ENCODE measurements around the gene EDRF1.
A peak's percentile ranks its signal among the peaks of the same experiment; 100 is the strongest.

The EDRF1 gene

DNA sequence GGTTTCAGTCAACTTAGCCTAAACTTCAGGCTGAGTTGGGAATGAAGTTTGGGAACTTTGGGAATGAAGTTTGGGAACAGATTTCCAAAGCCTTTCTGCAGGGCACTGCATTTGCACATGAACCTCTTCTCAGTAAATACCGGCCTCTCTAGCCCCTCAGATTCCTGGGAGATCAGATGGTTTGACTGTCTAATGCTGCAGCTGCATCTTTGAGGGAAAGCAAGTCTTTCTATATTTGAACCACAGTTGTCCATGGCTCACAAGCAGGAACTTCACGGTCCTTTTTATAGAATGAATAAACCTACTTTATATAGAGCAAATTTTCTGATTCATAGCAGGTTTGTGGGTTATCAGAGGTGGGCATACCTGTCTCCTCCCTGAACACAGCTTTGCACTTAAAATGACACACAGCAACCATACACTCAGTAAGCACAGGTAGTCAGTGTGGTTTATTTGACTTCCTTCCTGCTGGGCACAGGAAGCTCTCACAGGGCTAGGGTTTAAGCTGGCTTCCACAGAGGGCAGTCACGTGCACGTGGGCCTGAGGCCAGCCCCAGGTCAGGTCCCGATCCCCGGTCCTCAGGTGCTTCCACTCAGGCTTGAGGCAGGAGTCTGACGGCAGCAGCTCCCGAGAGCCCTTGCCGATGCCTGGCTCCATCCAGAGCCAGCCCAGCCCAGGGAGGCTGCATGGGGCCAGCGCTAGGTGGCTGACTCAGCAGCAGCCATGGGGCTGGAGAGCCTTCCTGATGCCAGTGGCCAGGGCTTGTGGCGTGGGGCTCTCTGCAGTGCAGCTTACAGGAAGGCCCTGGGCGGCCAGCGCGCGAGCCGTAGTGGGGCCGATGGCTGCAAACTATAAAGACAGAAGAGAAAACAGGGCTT is 68.9 kb downstream of the EDRF1 start:
- Mint-ChIP-seq H3K9me3 (no peaks in the 10 kb centered on the region), H3K4me1 (peaks cover 23% of the 10 kb centered on the region), H3K4me3 (no peak overlapping the region), H3K27me3 (no peaks in the 10 kb centered on the region), H3K36me3 (ENCODE audit: insufficient read depth) (peaks cover 17% of the 10 kb centered on the region), H3K27ac (ENCODE audit: low read depth) (peak overlapping the region; percentile 22)
- no peak for DNase-seq (ENCODE audit: low spot score in 2 of 2)
- no peak for ATAC-seq (replicated peaks; ENCODE audit: extremely low read depth, poor library complexity, severe bottlenecking)

DNA sequence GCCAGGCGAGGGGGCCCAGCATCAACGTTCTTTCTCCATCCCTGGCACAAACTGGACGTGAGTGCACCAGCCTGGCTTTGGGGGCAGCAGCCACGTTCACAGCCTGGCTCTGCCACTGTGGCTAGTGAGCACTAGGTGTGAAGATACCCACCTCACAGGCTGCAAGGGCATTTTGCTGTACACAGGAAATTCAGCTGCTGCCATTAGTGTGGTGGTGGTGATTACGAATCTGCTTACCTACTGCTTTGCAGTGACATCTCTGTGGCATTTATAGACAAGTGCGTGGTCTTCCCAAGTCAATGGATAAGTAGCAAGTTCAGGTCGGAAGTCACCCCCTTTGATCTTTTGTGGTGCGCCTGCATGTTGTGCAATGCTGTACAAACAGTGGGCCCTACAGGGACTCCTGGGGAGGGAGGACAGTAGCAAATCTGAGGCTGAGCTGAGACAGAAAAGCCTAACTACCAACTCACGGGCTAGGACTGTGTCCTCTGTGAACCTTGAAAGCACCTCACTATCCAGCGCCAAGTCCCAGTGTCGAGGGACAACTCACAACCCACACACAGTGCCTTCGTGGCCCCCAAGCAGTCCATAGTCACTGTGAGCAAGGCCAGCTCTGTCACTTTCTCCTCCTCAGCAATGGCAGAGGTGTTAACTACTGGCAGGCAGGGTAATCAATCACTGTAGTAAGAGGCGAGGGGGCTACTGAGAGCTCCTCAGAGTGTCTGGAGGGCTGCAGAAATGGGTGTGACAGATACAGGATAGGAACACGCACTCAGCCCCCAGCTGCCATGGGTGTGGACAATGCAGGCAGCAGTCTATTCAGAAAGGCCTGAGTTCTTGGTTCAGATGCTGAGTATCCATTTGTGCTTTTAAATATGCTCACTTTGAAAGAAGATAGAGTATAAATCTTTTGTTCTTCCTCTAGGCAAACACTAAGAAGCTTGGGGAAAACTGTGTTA is 73.1 kb downstream of the EDRF1 start:
- H3K9me3 Mint-ChIP-seq, result no peaks in the 10 kb centered on the region
- H3K36me3 Mint-ChIP-seq (ENCODE audit: insufficient read depth), result peaks cover 22% of the 10 kb centered on the region
- no peak overlapping the region for H3K4me3 Mint-ChIP-seq
- DNase-seq (ENCODE audit: low spot score in 2 of 2) (no peak), ATAC-seq (replicated peaks; ENCODE audit: extremely low read depth, poor library complexity, severe bottlenecking) (no peak)
- peaks cover 18% of the 10 kb centered on the region for H3K4me1 Mint-ChIP-seq
- H3K27ac Mint-ChIP-seq (ENCODE audit: low read depth), result no peak overlapping the region
- H3K27me3 Mint-ChIP-seq, result no peaks in the 10 kb centered on the region

DNA sequence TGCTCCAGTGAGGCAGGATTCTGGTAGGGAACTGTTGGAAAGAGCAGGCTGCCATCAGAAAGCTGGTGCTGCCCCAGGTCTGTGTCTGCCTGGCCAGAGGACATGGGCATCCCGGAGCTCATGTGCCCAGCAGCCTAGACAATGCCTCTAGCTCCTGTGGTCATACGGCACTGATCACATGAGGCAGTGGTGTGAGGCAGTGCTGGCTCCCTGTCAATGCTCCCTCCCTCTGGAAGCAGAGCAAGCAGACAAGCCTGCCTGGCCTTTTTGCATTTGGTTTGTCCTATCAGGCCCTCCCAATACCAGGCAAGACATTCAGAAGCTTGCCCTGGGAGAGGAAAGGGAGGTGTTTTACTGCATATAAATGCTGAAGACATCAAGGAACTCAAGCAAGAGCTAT is 75.6 kb downstream of the EDRF1 start:
- ATAC-seq (replicated peaks; ENCODE audit: extremely low read depth, poor library complexity, severe bottlenecking), result no peak
- Mint-ChIP-seq H3K27ac (ENCODE audit: low read depth) (no peak overlapping the region), H3K27me3 (no peaks in the 10 kb centered on the region), H3K9me3 (no peaks in the 10 kb centered on the region), H3K36me3 (ENCODE audit: insufficient read depth) (peaks cover 19% of the 10 kb centered on the region), H3K4me3 (no peak overlapping the region), H3K4me1 (peaks cover 3% of the 10 kb centered on the region)
- DNase-seq (ENCODE audit: low spot score in 2 of 2), result no peak

DNA sequence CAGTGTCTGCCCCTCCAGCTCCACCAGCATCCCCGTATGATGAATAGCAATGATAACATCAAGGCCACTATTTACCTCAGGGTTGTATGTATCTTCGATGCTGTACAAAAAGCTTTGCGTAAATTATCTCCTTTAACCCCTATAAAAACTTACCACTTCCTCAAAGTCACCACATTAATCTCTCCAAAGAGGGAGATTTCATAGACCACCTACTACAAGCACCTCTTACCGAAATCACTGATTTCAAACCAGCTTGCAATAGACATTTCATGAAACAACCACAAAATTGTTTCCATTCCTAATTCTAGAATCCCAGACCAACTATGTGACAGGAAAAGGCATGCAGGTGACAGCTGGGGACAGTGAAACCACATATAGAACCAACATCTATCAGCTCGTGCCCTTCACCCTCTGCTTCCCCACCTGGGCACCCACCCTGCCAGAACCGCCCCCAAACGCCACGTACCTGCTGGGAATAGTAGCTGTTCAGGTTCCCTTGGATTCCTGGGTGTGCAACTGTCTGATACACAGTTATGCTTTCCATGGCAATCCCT is 76.2 kb downstream of the EDRF1 start:
- no peaks in the 10 kb centered on the region for H3K4me1 Mint-ChIP-seq
- H3K36me3 Mint-ChIP-seq (ENCODE audit: insufficient read depth), result peaks cover 19% of the 10 kb centered on the region
- no peak overlapping the region for H3K27ac Mint-ChIP-seq (ENCODE audit: low read depth)
- ATAC-seq (replicated peaks; ENCODE audit: extremely low read depth, poor library complexity, severe bottlenecking), result no peak
- H3K9me3 Mint-ChIP-seq, result no peaks in the 10 kb centered on the region
- no peak overlapping the region for H3K4me3 Mint-ChIP-seq
- H3K27me3 Mint-ChIP-seq, result no peaks in the 10 kb centered on the region
- no peak for DNase-seq (ENCODE audit: low spot score in 2 of 2)

DNA sequence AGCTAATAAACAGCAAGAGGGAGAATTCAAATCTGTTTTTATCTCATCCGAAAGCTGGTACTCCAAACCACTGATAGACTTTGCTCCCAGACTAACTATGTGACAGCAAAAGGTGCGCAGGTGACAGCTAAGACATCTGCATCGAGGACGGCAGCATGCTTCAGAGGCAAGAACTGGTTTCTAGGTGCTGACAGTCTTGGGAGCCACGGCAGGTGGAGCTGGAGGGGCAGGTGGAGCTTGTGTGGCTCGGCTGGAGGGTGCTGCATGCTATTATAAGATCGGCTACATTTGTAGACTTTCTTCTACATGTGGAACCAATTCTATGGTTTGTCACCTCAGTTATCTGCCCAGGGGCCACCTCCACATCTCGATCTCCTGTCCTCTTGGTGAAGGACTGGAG is 77.9 kb downstream of the EDRF1 start:
- Mint-ChIP-seq H3K4me1 (no peaks in the 10 kb centered on the region), H3K27ac (ENCODE audit: low read depth) (no peak overlapping the region), H3K27me3 (no peaks in the 10 kb centered on the region), H3K4me3 (no peak overlapping the region), H3K9me3 (no peaks in the 10 kb centered on the region), H3K36me3 (ENCODE audit: insufficient read depth) (peaks cover 17% of the 10 kb centered on the region)
- no peak for DNase-seq (ENCODE audit: low spot score in 2 of 2)
- ATAC-seq (replicated peaks; ENCODE audit: extremely low read depth, poor library complexity, severe bottlenecking), result no peak

DNA sequence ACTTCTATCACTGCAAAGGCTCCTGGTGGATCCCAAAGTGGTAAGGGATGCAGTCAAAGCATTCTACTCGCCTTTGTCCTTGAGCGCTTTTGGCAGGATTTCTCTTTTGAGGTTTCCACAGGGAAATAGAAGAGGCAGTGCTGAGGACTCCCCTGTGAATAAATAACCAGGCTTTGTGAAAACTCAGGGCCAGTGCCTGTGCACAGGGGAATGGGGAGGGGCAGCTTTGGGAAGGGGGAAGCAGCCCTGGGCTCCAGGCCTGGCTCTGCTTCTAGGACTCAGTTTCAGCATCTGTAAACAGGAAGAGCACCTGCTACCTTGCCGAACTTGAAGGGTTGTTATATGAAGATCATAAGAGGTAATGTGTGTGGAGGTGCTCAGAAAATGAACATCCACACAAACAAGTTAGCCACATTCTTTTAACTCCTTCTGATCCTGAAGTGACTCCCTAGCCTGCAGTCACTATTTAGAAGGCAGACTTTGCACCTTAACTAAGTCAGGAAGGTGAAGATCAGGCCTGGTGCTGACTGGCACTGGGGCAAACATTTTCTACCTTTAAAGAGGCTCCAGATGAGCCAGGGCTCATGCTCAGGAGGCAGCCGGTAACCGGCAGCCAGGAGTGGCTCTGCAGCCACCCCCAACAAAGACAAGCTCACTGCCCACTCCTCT is 78.6 kb downstream of the EDRF1 start:
- H3K9me3 Mint-ChIP-seq, result no peaks in the 10 kb centered on the region
- H3K36me3 Mint-ChIP-seq (ENCODE audit: insufficient read depth), result peaks cover 16% of the 10 kb centered on the region
- H3K4me1 Mint-ChIP-seq, result no peaks in the 10 kb centered on the region
- no peak for DNase-seq (ENCODE audit: low spot score in 2 of 2)
- no peak overlapping the region for H3K27ac Mint-ChIP-seq (ENCODE audit: low read depth)
- H3K4me3 Mint-ChIP-seq, result no peak overlapping the region
- ATAC-seq (replicated peaks; ENCODE audit: extremely low read depth, poor library complexity, severe bottlenecking), result no peak
- no peaks in the 10 kb centered on the region for H3K27me3 Mint-ChIP-seq

DNA sequence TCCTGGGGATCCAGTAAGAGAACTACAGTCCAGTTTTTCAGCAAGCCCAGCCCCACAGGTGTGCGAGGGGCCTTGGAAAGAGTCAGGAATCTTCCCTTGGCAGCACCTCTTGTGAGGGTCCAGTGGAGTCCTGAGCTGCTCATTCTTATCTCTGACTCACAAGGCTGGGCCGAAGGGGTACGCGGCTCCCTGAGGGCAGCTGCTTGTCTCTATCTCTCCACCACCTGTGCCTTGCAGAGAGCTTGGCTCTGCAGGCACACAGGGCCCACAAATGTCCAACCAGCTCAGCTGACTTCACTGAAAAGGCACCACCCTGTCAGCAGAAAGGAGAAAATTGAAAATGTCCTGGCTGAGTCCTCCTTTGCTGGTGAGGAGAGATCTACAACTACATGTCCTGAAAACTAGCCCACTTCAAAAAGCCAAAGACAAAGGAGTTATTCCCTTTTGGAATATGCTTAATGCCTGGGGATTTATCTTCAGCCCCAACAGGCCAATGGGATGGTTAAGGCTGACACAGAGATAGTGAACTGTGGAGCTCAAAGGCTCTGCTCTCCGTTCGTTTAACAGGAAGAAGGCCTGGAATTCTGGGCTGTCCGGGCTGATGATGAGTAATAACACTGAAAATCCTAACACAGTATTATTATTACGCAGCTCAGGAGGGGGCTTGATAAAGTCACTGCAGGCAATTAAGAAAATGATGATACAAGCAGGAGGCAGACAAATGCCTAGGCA is 80.1 kb downstream of the EDRF1 start:
- no peak for ATAC-seq (replicated peaks; ENCODE audit: extremely low read depth, poor library complexity, severe bottlenecking)
- H3K36me3 Mint-ChIP-seq (ENCODE audit: insufficient read depth), result peaks cover 10% of the 10 kb centered on the region
- no peak for DNase-seq (ENCODE audit: low spot score in 2 of 2)
- H3K27ac Mint-ChIP-seq (ENCODE audit: low read depth), result no peak overlapping the region
- H3K9me3 Mint-ChIP-seq, result no peaks in the 10 kb centered on the region
- no peaks in the 10 kb centered on the region for H3K27me3 Mint-ChIP-seq
- no peaks in the 10 kb centered on the region for H3K4me1 Mint-ChIP-seq
- no peak overlapping the region for H3K4me3 Mint-ChIP-seq

DNA sequence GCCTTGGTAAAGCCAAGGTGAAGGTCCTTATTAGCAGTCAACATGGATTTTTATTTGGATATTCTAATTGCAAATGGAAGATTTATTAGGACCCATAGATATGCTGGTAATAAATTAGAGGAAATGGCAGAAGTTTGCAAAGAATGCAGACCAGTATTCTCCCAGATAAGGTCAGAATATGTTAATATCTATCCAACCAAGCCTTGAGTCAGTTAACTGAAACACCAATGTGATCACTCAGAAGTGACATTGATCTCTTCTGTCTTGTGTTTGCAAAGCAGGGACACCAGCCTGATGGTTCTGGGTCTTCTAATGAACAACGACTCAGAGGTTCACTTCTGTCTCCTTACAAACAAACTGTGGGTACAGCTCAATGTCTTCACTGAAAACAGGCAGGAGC is 82.1 kb downstream of the EDRF1 start:
- ATAC-seq (replicated peaks; ENCODE audit: extremely low read depth, poor library complexity, severe bottlenecking) (no peak), DNase-seq (ENCODE audit: low spot score in 2 of 2) (no peak)
- Mint-ChIP-seq H3K36me3 (ENCODE audit: insufficient read depth) (peaks cover 16% of the 10 kb centered on the region), H3K4me1 (no peaks in the 10 kb centered on the region), H3K9me3 (no peaks in the 10 kb centered on the region), H3K27ac (ENCODE audit: low read depth) (no peak overlapping the region), H3K4me3 (no peak overlapping the region), H3K27me3 (no peaks in the 10 kb centered on the region)

DNA sequence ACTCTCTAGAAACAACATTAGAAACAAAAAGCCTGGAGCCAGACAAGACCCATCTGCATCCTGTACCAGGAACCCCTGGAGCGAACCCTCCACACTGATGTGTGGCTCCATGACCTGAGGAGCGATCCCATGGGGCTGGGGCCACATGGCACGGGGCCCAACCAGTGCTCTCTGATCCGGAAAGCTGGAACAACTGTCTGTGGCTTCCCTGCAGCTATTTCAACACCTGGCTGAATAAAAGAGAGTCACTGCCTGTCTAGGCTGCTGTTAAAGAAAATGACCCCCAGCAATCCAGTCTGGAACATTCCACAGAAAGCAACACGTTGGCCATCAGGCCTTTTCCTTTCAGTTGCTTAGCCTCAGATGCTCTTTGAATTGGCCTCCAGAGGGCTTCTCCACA is 82.6 kb downstream of the EDRF1 start:
- Mint-ChIP-seq H3K27ac (ENCODE audit: low read depth) (no peak overlapping the region), H3K4me1 (no peaks in the 10 kb centered on the region), H3K4me3 (no peak overlapping the region), H3K9me3 (no peaks in the 10 kb centered on the region), H3K36me3 (ENCODE audit: insufficient read depth) (peaks cover 17% of the 10 kb centered on the region), H3K27me3 (no peaks in the 10 kb centered on the region)
- DNase-seq (ENCODE audit: low spot score in 2 of 2) (no peak), ATAC-seq (replicated peaks; ENCODE audit: extremely low read depth, poor library complexity, severe bottlenecking) (no peak)

DNA sequence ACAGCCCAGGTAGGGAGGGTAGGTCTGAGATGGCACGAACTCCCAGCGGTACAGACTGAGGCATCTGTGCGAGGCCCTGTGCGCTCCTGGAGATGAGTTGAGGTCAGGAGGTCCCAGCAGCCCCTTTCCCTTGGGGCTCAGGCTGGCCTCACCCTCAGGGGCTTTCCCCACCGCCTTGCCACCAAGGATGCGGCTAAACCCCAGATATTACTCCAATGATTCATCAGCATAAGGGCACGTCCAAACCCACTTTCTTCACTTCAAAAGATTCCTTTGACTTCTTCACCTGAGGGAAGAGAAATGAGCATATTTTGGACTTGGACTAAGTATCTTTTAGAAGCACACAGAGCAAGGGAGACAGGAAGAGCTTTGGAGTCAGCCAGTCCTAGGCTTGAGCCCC is 83.2 kb downstream of the EDRF1 start:
- no peak for DNase-seq (ENCODE audit: low spot score in 2 of 2)

DNA sequence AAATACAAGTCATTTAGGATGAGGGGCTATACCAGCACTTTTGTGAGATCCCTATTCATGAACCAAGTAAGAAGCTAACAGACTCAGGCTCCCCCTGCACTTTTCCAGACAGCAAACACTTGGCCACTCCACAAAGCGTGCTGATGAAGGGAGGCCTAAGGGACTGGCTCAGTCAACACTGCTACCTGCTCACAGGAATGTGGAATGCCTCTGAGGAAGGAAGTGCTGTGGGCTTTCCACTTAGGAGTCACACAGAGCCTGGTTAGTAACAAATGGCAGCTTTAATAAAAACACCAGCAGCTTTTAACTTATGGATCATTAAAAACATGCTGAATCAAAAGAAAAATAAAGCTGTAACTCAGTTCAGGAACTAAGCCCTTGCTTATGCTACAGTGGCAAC is 88.5 kb downstream of the EDRF1 start:
- H3K4me3 Mint-ChIP-seq, result no peak overlapping the region
- ATAC-seq (replicated peaks; ENCODE audit: extremely low read depth, poor library complexity, severe bottlenecking), result no peak
- no peak for DNase-seq (ENCODE audit: low spot score in 2 of 2)
- H3K27me3 Mint-ChIP-seq, result no peaks in the 10 kb centered on the region
- H3K9me3 Mint-ChIP-seq, result no peaks in the 10 kb centered on the region
- H3K36me3 Mint-ChIP-seq (ENCODE audit: insufficient read depth), result peaks cover 28% of the 10 kb centered on the region
- H3K4me1 Mint-ChIP-seq, result peaks cover 7% of the 10 kb centered on the region
- H3K27ac Mint-ChIP-seq (ENCODE audit: low read depth), result no peak overlapping the region

More for the DNA sequence above, 83.2 kb downstream of the EDRF1 start:
- H3K9me3 Mint-ChIP-seq, result no peaks in the 10 kb centered on the region
- no peaks in the 10 kb centered on the region for H3K27me3 Mint-ChIP-seq
- ATAC-seq (replicated peaks; ENCODE audit: extremely low read depth, poor library complexity, severe bottlenecking), result no peak
- H3K36me3 Mint-ChIP-seq (ENCODE audit: insufficient read depth), result peaks cover 20% of the 10 kb centered on the region
- no peak overlapping the region for H3K27ac Mint-ChIP-seq (ENCODE audit: low read depth)
- no peak overlapping the region for H3K4me3 Mint-ChIP-seq
- H3K4me1 Mint-ChIP-seq, result peaks cover 5% of the 10 kb centered on the region

DNA sequence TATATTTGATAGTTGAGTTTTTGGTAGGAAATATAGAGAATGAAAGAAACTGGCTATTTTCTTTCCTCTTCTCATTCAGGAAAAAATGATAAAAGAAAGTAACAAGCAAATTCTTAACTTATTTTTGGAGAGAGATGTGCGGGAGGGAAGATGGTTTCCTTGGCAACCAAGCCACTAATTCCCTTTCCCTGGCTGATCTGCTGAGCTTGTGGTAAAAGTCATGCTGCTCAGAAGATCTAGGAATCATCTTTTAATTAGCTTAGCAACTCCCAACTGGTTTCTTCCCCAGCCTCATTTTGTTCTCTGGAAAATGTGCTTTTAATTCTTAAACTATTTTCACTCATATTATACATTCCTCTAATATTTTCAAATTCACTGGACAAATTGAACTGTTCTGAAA is 91.7 kb downstream of the EDRF1 start:
- no peak for DNase-seq (ENCODE audit: low spot score in 2 of 2)
- Mint-ChIP-seq H3K27ac (ENCODE audit: low read depth) (no peak overlapping the region), H3K4me1 (peaks cover 7% of the 10 kb centered on the region), H3K4me3 (no peak overlapping the region), H3K9me3 (no peaks in the 10 kb centered on the region), H3K36me3 (ENCODE audit: insufficient read depth) (peaks cover 37% of the 10 kb centered on the region), H3K27me3 (no peaks in the 10 kb centered on the region)
- ATAC-seq (replicated peaks; ENCODE audit: extremely low read depth, poor library complexity, severe bottlenecking), result no peak
